NCI-H1694 (cell line): ENCODE results near the gene BMPR1B.
"Not testable (repeated sequence)": the region's sequence is repeated elsewhere in the genome, so short reads cannot be mapped to it uniquely, and the experiment has no call there.

Experiments
- DNase-seq: peaks from one replicate; lab custom pipeline; 2025; lab: John Stamatoyannopoulos, UW

BMPR1B gene

GRCh38 chr4:94763005-94763404 is 5.2 kb downstream of the BMPR1B start:
- DNase-seq: no peak

- DNase-seq: no peak
Observed at GRCh38 chr4:94763500-94763899, 5.7 kb downstream of the BMPR1B start.

GRCh38 chr4:94764069-94764468 is 6.3 kb downstream of the BMPR1B start:
- no peak for DNase-seq

GRCh38 chr4:94765174-94765573 is 7.4 kb downstream of the BMPR1B start:
- DNase-seq: no peak

- no peak for DNase-seq
Observed at GRCh38 chr4:94765648-94766047, 7.9 kb downstream of the BMPR1B start.

GRCh38 chr4:94766856-94767255 is 9.1 kb downstream of the BMPR1B start:
- DNase-seq: no peak

- DNase-seq: no peak
Observed at GRCh38 chr4:94767446-94767845, 9.7 kb downstream of the BMPR1B start.

- no peak for DNase-seq
Observed at GRCh38 chr4:94782707-94783106, 25.0 kb downstream of the BMPR1B start.

GRCh38 chr4:94791701-94792100 is 33.9 kb downstream of the BMPR1B start:
- DNase-seq: no peak

- no peak for DNase-seq
Observed at GRCh38 chr4:94798808-94799207, 41.1 kb downstream of the BMPR1B start.

- DNase-seq: no peak
Observed at GRCh38 chr4:94801016-94801415, 43.3 kb downstream of the BMPR1B start.

- DNase-seq: no peak
Observed at GRCh38 chr4:94802091-94802490, 44.3 kb downstream of the BMPR1B start.

GRCh38 chr4:94803181-94803580 is 45.4 kb downstream of the BMPR1B start:
- DNase-seq: no peak

GRCh38 chr4:94804650-94805049 is 46.9 kb downstream of the BMPR1B start:
- no peak for DNase-seq

GRCh38 chr4:94806376-94806775 is 48.6 kb downstream of the BMPR1B start:
- DNase-seq: no peak

GRCh38 chr4:94811643-94812042 is 53.9 kb downstream of the BMPR1B start:
- DNase-seq: no peak

GRCh38 chr4:94813221-94813620 is 55.5 kb downstream of the BMPR1B start:
- no peak for DNase-seq

- no peak for DNase-seq
Observed at GRCh38 chr4:94814237-94814636, 56.5 kb downstream of the BMPR1B start.

- DNase-seq: no peak
Observed at GRCh38 chr4:94819371-94820168, 61.8 kb downstream of the BMPR1B start.

- no peak for DNase-seq
Observed at GRCh38 chr4:94826206-94826605, 68.5 kb downstream of the BMPR1B start.

GRCh38 chr4:94827481-94828110 is 69.8 kb downstream of the BMPR1B start:
- DNase-seq: no peak

GRCh38 chr4:94828882-94829281 is 71.1 kb downstream of the BMPR1B start:
- no peak for DNase-seq

- DNase-seq: no peak
Observed at GRCh38 chr4:94831607-94832006, 73.9 kb downstream of the BMPR1B start.

GRCh38 chr4:94832329-94832728 is 74.6 kb downstream of the BMPR1B start:
- not testable (repeated sequence) for DNase-seq
